GM20431 (cell line): ENCODE data around the gene POFUT2.

Source experiments
- in situ Hi-C: fragments of 300-500 bp; cut with MseI, MboI; formaldehyde crosslinking; loops from one replicate; pipeline ENCODE4 v1.15.0; 2020; ENCODE audit warnings: low sequenced_read_pairs; ENCODE audit not compliant: unreplicated experiment

The POFUT2 gene

GRCh38 chr21:45286671-45287437 lies 841 bp downstream of the POFUT2 start:
- in situ Hi-C loops = no loop called here

DNA sequence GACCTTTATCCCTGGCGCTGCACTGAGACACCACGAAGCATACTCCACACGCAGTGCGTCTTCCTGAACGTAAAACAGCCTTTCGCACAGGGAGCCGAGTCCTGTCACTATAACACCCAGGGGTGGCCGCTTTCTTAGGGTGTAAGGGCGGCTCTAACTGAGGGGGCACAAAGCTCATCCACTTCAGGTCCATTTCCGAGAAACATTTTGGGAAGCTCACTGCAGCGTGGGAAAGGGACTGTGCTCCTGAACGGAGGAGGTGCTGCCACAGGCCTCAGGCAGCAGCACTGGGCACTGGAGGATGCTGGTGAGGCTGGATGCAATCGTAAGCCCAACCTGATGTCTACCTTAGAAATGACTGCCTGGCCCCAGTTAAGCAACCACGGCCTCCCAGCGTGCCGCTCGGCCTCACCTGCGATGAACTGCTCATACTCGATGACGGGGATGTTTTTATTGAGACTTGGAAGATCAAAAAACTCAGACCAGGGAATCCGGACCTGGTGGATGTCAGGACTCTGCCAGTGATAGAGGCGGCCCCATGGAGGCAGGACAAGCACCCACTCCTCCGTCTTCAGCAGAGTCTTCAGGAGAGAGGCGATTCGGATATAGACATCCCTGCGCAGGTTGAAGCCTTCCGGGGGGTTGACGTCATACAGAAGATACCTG lies 2.3 kb downstream of the POFUT2 start:
- in situ Hi-C loops = no loop called here

DNA sequence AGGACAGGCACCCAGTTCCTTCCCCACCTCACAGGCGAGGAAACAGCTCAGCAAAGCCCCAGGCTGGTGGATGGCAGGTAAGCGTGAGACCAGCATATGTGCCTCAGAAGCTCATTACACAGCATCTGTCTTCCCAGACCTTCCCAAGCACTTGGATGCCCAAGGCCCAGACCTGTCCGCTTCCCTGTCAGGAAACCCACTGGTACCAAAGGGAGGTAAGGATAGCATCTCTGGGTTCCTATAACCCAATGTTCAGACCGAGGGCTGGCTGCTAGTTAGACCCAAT lies 3.3 kb downstream of the POFUT2 start:
- in situ Hi-C loops = no loop called here

DNA sequence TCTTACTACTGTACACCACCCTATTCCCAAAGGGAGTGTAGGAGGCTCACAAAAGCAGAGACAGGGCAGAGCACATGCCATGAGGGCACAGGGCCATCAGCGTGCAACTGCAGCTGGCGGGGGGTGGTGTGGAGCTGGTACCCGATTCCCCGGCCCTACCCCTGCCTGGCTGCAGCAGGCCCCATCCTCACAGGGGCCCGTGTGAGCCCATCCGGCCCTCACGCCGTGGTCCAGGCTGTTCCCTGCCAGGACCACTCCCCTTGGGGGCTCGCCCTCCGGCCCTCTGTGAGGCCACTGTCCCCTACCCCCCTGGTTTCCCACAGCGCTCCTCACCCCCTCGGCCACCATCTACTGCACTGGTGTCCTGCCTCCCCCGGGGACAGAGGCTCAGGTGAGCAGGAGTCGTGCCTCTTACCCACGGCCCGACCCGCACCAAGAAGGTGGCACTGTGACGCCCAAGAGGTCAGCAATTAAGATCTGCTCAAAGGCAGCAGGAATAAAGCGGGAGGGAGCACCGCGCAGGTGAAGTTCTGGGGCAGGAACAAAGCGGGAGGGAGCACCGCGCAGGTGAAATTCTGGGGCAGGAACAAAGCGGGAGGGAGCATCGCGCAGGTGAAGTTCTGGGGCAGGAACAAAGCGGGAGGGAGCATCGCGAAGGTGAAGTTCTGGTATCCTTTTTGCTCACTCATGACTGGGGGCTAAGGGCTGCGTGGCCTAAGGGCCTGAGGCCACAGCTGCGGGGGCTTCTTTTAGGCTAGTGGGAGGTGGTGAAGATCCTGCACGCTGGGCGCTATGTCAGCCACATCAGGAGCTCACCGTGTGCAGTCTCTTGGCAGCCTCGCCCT lies 3.9 kb downstream of the POFUT2 start:
- in situ Hi-C loops = no loop called here

DNA sequence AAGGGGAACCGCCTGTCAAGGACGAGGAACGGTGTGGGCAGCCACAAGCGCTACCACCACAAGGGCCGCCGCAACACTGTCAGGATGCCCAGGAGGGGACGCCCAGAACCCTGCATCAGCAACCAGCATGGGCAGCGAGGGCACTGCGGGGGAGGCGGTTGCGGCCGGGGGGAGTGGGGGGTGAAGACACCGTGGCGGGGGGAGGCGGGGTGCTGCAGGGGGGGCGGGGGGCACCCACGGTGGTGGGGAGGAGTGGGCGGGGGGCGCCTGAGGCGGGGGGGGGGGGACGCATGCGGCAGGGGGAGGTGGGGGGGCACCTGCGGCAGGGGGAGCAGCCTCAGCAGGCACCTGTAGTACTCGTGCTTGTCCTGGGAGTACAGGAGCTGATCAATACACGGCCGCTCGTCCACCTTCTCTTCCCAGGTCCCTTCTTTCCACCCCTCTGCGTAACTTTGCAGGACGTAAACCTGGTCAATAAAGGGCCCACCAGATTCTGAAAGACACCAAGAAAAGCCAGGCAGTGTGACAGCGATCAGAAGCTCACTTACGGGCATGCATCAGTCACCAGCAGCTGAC lies 4.6 kb downstream of the POFUT2 start:
- in situ Hi-C loops = no loop called here

DNA sequence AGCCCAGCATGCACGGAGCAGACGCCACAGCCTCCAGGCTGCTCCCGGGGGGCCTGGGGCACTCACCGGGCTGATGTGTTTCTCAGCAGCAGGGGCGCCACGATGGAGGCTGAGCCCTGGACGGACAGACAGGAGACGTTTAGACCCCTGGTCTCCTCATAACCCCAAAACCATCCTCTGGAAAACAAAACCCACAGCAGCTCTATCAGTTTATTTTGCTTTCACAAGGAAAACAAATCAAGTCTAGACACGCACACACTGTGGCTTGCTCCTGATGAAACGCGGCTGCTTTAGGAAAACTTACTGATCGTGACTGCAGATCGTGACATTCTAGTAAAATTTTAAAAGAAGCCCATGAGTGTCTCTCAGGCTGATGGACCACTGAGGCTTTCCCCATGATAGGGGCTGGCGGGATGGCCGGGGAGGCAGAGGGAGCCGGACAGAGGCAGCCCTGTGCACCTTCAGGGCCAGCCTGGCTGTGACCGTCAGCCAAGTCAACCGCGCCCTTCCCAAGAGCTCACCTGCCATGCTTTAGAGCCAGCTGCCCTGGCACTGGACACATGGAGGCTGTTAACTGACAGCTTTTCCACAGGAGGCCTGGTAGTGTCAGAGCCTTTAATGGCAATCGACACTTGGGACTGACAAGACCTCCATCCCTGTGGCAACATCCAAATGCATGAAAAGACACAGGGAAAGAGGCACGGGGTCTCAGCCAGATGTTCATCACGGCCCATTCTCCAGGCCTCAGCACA lies 5.2 kb downstream of the POFUT2 start:
- in situ Hi-C loops = no loop called here

- in situ Hi-C loops = no loop called here
Measured at GRCh38 chr21:45281411-45282282, 6.0 kb downstream of the POFUT2 start.

DNA sequence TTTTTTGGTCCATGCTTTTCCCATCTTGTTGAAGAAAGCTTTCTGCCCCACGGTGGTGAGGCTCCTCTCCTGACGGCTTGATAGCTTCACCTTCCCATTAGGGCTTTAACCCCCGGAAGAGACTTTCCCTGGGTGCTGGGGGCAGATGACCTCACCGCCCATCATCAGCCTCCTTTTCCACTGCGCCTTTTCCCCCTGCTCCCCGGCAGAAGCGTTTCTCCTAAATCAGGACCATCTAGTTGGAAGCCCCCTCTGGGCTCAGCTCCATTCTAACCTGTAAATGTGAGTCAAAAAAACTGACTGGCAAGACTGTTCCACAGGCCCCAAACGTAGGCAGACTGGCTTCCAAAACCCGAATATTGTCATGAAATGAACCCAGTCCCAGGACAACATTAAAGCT lies 6.7 kb downstream of the POFUT2 start:
- in situ Hi-C loops = no loop called here

DNA sequence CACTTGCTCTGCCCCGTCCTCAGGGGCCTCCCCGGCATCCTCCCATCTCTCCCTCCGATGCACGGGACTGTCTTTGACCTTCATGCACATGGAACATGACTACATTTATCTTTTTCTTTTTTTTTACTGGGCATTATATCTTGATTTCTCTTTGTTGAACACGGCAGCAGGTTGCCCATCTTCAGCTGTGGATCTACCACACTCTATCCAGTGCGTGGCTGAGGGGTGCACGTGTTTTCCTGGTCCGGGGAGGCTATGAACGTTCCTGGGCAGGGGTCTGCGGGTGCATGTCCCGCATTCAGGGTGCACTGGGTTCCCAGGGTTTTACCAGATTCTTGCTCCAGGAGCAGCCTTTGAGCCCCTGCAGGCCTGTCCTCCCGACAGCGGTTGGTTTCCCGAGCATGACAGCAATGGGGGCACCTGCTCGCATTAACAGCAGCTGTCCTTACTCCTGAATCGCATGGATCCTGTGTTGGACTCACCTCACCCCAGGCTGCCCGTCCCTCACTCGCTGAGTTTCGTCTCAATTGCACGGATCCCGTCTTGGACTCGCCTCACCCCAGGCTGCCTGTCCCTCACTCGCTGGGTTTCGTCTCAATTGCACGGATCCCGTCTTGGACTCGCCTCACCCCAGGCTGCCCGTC lies 7.4 kb downstream of the POFUT2 start:
- in situ Hi-C loops = no loop called here

- in situ Hi-C loops = no loop called here
Measured at GRCh38 chr21:45279446-45280177, 8.1 kb downstream of the POFUT2 start.

DNA sequence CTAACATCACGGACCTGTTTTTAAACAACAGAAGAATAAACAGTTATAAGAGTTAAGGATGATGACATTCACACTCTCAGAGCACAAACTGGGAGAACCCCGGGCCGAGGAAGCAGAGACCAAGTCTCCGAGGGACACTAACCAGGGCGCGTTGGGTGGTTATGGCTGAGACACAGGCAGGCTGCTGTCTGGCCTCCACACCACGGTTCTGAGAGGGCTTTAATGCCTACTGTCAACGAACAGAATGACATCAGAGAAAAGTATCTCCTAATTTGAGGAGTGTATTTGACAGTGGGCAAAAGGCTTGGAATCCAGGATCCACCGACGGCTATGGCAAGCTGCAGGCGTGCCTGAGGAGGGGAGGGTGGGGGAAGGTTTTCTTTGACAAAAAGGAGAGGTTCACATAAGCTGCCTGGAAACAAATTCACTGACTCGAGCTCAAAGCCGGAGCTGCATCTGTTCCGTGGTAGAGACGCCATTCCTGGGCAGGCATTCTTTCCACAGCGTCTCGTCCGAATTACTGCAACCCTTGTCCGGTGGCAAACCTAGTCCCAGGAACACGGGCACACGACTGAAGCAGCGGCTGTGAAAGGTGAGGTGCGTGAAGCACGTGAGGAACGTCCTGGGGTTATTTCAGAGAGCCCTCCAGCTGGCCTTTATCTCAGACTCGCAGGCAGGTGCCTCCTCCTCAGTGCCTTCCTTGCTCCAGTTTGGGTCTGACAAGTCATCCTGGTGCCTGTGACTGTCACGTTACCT lies 9.4 kb downstream of the POFUT2 start:
- in situ Hi-C loops = no loop called here

- in situ Hi-C loops = no loop called here
Measured at GRCh38 chr21:45277101-45278045, 10.3 kb downstream of the POFUT2 start.

DNA sequence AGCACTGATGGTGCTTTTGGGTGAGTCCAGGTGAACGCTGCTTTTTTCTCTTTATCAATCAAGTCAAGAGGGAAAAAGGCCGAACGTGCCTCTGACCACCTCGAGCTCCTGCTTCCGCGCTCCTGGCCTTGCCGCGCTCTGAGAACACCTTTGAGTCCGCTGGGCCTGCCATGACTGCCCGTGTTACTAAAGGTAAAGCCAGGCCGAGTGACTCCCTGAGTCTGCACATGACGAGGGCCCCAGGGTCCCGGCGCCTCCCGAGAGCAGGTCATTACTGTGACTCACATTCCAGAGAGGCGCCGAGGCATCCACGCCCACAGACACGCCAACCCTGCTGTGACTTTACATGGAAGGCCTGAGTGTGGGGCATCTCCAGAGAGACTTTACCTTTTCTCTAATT lies 11.1 kb downstream of the POFUT2 start:
- in situ Hi-C loops = no loop called here

GRCh38 chr21:45270306-45270821 lies 17.3 kb downstream of the POFUT2 start:
- in situ Hi-C loops = no loop called here

DNA sequence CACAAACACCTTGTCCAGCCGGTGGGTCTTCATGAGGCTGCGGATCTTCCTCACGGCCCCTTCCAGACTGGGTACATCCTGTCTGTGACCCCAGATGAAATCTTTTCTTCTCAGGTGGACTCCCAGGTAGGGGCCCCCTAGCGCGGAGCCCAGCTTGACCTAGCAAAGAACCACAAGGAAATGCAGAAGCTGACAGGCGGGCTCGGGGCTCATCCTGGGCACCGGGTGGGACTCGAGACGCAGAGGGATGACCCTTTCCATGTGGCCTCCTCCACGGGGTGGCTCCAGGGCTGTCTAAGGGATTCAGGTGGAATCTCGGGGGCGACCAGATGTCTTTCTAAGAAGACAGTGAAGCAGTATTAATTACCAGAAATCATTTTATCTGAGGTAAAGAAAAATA lies 17.8 kb downstream of the POFUT2 start:
- in situ Hi-C loops = no loop called here

DNA sequence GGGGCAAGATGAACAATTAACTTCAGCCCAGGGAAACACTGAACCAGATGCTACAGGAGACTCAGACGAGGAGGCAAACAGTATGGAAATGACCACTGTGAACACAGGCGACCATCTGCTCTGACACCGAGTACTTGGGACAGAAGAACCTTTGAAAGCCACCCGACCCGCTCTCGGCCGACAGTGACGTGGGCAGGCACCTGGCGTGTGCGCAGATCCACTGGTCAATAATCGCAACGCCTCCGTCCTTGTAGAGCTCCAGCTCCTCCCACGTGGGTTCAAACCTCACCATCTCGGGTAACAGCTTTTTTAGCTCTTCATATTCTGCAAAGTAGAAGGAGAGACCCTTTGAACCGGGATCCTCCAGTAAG lies 20.3 kb downstream of the POFUT2 start:
- in situ Hi-C loops = no loop called here
